ENCODE data around the gene PGLYRP3. TPM values are rescaled to one million over a fixed set of nuclear protein-coding genes. Genes with fewer than 3 reads are reported as not detected.

The PGLYRP3 gene
- polyA plus RNA-seq, 1 donor from 2014 or later = not detected

- Histone ChIP-seq H3K27ac (ENCODE audit: low read length) (no peak overlapping the region), H3K9me3 (ENCODE audit: low read length) (peaks cover 8% of the 10 kb centered on the region), H3K79me2 (replicated peaks; ENCODE audit: insufficient read depth, low read length) (no peaks in the 10 kb centered on the region), H4K20me1 (ENCODE audit: insufficient read depth) (no peaks in the 10 kb centered on the region), H3K36me3 (ENCODE audit: insufficient read depth, low read length) (no peaks in the 10 kb centered on the region), H2AFZ (ENCODE audit: low read depth, low read length) (no peak overlapping the region), H3K9ac (ENCODE audit: low read length) (no peak overlapping the region), H3K27me3 (ENCODE audit: insufficient read depth, low read depth, low read length) (no peaks in the 10 kb centered on the region), H3F3A (ENCODE audit: insufficient read depth, low read length, poor library complexity, severe bottlenecking) (no peaks in the 10 kb centered on the region), H3K9me2 (ENCODE audit: insufficient read depth, low read length) (no peaks in the 10 kb centered on the region), H3K4me2 (ENCODE audit: low read length) (no peak overlapping the region), H3K4me3 (ENCODE audit: low read length) (no peak overlapping the region)
- no peak for TF ChIP-seq CTCF (IDR thresholded peaks at IDR 0.05; ENCODE audit: poor library complexity, severe bottlenecking)
- TF ChIP-seq SMC3 (conservative IDR thresholded peaks at IDR 0.05; ENCODE audit: poor library complexity) = no peak
- TF ChIP-seq REST (IDR thresholded peaks at IDR 0.05; ENCODE audit: borderline replicate concordance) = no peak
- no peak for TF ChIP-seq RAD21 (conservative IDR thresholded peaks at IDR 0.05)
- no peak for TF ChIP-seq TAF1 (IDR thresholded peaks at IDR 0.05; ENCODE audit: low read depth)
Observed at GRCh38 chr1:153333902-153334301, 21.1 kb upstream of the PGLYRP3 start.

DNA sequence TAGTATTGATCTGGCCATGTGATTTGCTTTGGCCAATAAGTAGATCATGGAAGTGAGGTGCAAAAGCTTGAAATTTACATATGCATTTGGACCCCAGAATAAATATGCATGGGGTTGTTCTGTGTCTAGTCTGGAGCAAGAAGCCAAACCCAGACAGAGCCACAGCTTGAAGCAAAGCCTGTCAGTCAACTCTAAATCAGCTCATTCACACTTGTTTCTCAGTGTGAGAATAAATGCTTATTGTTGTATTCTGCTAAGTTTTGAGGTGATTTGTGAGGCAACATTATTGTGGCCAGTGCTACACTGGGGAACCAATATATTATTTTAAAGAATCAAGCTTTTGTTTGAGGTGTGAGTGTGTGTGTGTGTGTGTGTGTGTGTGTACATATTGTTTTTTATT is 12.2 kb upstream of the PGLYRP3 start:
- TF ChIP-seq TAF1 (IDR thresholded peaks at IDR 0.05; ENCODE audit: low read depth) (no peak), SMC3 (conservative IDR thresholded peaks at IDR 0.05; ENCODE audit: poor library complexity) (no peak)
- H3K79me2 ChIP-seq (replicated peaks; ENCODE audit: insufficient read depth, low read length) = no peaks in the 10 kb centered on the region
- no peaks in the 10 kb centered on the region for H3K9me2 ChIP-seq (ENCODE audit: insufficient read depth, low read length)
- H2AFZ ChIP-seq (ENCODE audit: low read depth, low read length) = no peak overlapping the region
- H3K4me3 ChIP-seq (ENCODE audit: low read length) = no peak overlapping the region
- H3K9ac ChIP-seq (ENCODE audit: low read length) = no peak overlapping the region
- no peaks in the 10 kb centered on the region for H3F3A ChIP-seq (ENCODE audit: insufficient read depth, low read length, poor library complexity, severe bottlenecking)
- no peak overlapping the region for H3K27ac ChIP-seq (ENCODE audit: low read length)
- H3K4me2 ChIP-seq (ENCODE audit: low read length) = no peak overlapping the region
- H3K9me3 ChIP-seq (ENCODE audit: low read length) = no peaks in the 10 kb centered on the region
- no peaks in the 10 kb centered on the region for H3K36me3 ChIP-seq (ENCODE audit: insufficient read depth, low read length)
- H3K27me3 ChIP-seq (ENCODE audit: insufficient read depth, low read depth, low read length) = no peaks in the 10 kb centered on the region
- H4K20me1 ChIP-seq (ENCODE audit: insufficient read depth) = no peaks in the 10 kb centered on the region

DNA sequence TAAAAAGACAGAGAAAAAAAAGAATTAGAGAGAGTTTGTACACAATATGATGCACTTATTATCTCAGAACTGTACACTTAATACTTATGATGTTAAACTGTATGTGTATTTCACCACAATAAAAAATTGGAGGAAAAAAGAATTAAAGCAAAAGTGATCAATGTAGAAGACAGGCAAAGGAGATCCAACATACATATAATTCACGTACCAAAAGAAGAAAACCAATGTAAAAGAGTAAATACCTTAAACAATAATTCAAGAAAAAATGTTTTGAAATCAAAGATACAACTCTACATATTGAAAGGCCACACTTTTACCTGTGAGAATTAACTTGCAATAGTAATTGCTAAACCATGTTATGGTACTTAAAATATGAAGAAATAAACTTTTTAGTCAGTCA is 9.8 kb upstream of the PGLYRP3 start:
- Histone ChIP-seq H3K9me3 (ENCODE audit: low read length) (no peaks in the 10 kb centered on the region), H3K36me3 (ENCODE audit: insufficient read depth, low read length) (no peaks in the 10 kb centered on the region), H3K27ac (ENCODE audit: low read length) (no peak overlapping the region), H3K27me3 (ENCODE audit: insufficient read depth, low read depth, low read length) (no peaks in the 10 kb centered on the region), H4K20me1 (ENCODE audit: insufficient read depth) (no peaks in the 10 kb centered on the region), H3K4me2 (ENCODE audit: low read length) (no peak overlapping the region), H3K9me2 (ENCODE audit: insufficient read depth, low read length) (no peaks in the 10 kb centered on the region), H3K9ac (ENCODE audit: low read length) (no peak overlapping the region), H2AFZ (ENCODE audit: low read depth, low read length) (no peak overlapping the region), H3F3A (ENCODE audit: insufficient read depth, low read length, poor library complexity, severe bottlenecking) (no peaks in the 10 kb centered on the region), H3K79me2 (replicated peaks; ENCODE audit: insufficient read depth, low read length) (no peaks in the 10 kb centered on the region), H3K4me3 (ENCODE audit: low read length) (no peak overlapping the region)
- no peak for TF ChIP-seq CTCF (IDR thresholded peaks at IDR 0.05; ENCODE audit: poor library complexity, severe bottlenecking)
- TF ChIP-seq REST (IDR thresholded peaks at IDR 0.05; ENCODE audit: borderline replicate concordance) = no peak
- no peak for TF ChIP-seq MXI1 (conservative IDR thresholded peaks at IDR 0.05; ENCODE audit: poor library complexity, severe bottlenecking)
- TF ChIP-seq RAD21 (conservative IDR thresholded peaks at IDR 0.05) = no peak
- TF ChIP-seq EZH2 (IDR thresholded peaks at IDR 0.05; ENCODE audit: borderline replicate concordance, insufficient read depth, low read length, poor library complexity, severe bottlenecking) = no peak
- no peak for TF ChIP-seq POLR2AphosphoS5 (IDR thresholded peaks at IDR 0.05)
- no peak for TF ChIP-seq EP300 (conservative IDR thresholded peaks at IDR 0.05; ENCODE audit: poor library complexity, severe bottlenecking)
- TF ChIP-seq SMC3 (conservative IDR thresholded peaks at IDR 0.05; ENCODE audit: poor library complexity) = no peak
- TF ChIP-seq TAF1 (IDR thresholded peaks at IDR 0.05; ENCODE audit: low read depth) = no peak
